ENCODE measurements around the gene IFT81. TPM values are rescaled to one million over a fixed set of nuclear protein-coding genes. Genes with fewer than 3 reads are reported as not detected.

The IFT81 gene
- polyA plus RNA-seq, 1 of the 3 experiments (the other 2 are of a cell fraction): 7.9 TPM

DNA sequence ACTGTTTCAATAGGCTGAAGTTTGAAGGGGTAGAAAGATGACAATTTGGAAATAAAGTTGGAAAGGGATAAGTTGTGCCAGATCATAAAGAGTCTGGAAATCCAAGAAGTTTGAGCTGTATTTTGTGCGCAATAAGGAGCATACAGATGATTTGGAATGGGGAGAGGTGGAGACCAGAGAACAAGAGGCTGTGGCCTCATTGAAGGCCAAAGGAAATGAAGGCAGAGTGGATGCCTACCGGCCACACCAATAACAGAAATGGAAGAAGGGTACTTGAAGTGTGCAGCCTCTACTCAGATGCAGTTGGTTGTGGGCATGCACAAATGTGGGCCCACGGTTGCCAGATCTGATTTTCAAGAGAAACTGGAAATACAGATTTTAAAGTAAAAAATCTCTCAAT lies 2.4 kb downstream of the IFT81 start:
- Histone ChIP-seq H3F3A (replicated peaks; ENCODE audit: insufficient read depth) (peaks cover 3% of the 10 kb centered on the region), H3K4me2 (peak overlapping the region; percentile 97)

More for the DNA sequence above, 2.4 kb downstream of the IFT81 start:
- H3K36me3 ChIP-seq (replicated peaks in 1 of 2; ENCODE audit: control insufficient read depth in 1 of 2, insufficient read depth in 2 of 2, low read length in 1 of 2): peaks cover 13 to 33% of the 10 kb centered on the region in 2 experiments
- no peaks in the 10 kb centered on the region for H3K9me2 ChIP-seq
- H4K20me1 ChIP-seq (ENCODE audit: insufficient read depth): no peaks in the 10 kb centered on the region
- no peak overlapping the region for H3K27ac ChIP-seq (ENCODE audit: low read depth in 2 of 2, low read length in 1 of 2)
- no peaks in the 10 kb centered on the region for H3K9me3 ChIP-seq
- ChIA-PET CTCF (interaction anchor here (1.6 kb wide), 1 partner anchor 94 kb away, joined by 3 read pairs; no protein-coding TSS in a partner anchor), POLR2A (no interaction called here)
- H3K9ac ChIP-seq: no peak overlapping the region
- no peak overlapping the region for H2AFZ ChIP-seq (ENCODE audit: low read depth)
- H3K4me1 ChIP-seq (ENCODE audit: control insufficient read depth in 1 of 2, insufficient read depth in 2 of 2, low read depth in 1 of 2, low read length in 1 of 2): peaks cover 9% of the 10 kb centered on the region in 2 experiments; a peak in 2 of 4 replicates
- H3K4me3 ChIP-seq (ENCODE audit: low read depth in 2 of 2, low read length in 1 of 2): no peak overlapping the region
- DNase-seq: no peak
- no peaks in the 10 kb centered on the region for H3K27me3 ChIP-seq (ENCODE audit: insufficient read depth)
- TF ChIP-seq ZBTB33 (IDR thresholded peaks at IDR 0.05; ENCODE audit: borderline replicate concordance, low read depth): no peak
- TF ChIP-seq GATA2 (CRISPR knock-in tag; IDR thresholded peaks at IDR 0.05): no peak
- TF ChIP-seq FOXJ3 (CRISPR knock-in tag; IDR thresholded peaks at IDR 0.05): no peak
- TF ChIP-seq, protein P1, sequence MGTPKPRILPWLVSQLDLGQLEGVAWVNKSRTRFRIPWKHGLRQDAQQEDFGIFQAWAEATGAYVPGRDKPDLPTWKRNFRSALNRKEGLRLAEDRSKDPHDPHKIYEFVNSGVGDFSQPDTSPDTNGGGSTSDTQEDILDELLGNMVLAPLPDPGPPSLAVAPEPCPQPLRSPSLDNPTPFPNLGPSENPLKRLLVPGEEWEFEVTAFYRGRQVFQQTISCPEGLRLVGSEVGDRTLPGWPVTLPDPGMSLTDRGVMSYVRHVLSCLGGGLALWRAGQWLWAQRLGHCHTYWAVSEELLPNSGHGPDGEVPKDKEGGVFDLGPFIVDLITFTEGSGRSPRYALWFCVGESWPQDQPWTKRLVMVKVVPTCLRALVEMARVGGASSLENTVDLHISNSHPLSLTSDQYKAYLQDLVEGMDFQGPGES (IDR thresholded peaks at IDR 0.05; ENCODE audit: low read depth, low read length): no peak
- TF ChIP-seq JUND (IDR thresholded peaks at IDR 0.05): no peak
- no peak for TF ChIP-seq RXRA (IDR thresholded peaks at IDR 0.05; ENCODE audit: borderline replicate concordance, low read depth)
- no peak for TF ChIP-seq RAD21 (IDR thresholded peaks at IDR 0.05; ENCODE audit: low read length)
- TF ChIP-seq POLR2AphosphoS5 (IDR thresholded peaks at IDR 0.05; ENCODE audit: low read depth, low read length): no peak
- TF ChIP-seq, protein P2, sequence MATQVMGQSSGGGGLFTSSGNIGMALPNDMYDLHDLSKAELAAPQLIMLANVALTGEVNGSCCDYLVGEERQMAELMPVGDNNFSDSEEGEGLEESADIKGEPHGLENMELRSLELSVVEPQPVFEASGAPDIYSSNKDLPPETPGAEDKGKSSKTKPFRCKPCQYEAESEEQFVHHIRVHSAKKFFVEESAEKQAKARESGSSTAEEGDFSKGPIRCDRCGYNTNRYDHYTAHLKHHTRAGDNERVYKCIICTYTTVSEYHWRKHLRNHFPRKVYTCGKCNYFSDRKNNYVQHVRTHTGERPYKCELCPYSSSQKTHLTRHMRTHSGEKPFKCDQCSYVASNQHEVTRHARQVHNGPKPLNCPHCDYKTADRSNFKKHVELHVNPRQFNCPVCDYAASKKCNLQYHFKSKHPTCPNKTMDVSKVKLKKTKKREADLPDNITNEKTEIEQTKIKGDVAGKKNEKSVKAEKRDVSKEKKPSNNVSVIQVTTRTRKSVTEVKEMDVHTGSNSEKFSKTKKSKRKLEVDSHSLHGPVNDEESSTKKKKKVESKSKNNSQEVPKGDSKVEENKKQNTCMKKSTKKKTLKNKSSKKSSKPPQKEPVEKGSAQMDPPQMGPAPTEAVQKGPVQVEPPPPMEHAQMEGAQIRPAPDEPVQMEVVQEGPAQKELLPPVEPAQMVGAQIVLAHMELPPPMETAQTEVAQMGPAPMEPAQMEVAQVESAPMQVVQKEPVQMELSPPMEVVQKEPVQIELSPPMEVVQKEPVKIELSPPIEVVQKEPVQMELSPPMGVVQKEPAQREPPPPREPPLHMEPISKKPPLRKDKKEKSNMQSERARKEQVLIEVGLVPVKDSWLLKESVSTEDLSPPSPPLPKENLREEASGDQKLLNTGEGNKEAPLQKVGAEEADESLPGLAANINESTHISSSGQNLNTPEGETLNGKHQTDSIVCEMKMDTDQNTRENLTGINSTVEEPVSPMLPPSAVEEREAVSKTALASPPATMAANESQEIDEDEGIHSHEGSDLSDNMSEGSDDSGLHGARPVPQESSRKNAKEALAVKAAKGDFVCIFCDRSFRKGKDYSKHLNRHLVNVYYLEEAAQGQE (IDR thresholded peaks at IDR 0.05; ENCODE audit: low read depth, low read length): no peak
- TF ChIP-seq, protein P3, sequence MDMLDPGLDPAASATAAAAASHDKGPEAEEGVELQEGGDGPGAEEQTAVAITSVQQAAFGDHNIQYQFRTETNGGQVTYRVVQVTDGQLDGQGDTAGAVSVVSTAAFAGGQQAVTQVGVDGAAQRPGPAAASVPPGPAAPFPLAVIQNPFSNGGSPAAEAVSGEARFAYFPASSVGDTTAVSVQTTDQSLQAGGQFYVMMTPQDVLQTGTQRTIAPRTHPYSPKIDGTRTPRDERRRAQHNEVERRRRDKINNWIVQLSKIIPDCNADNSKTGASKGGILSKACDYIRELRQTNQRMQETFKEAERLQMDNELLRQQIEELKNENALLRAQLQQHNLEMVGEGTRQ (IDR thresholded peaks at IDR 0.05; ENCODE audit: borderline replicate concordance, low read depth, low read length): no peak
- no peak for TF ChIP-seq YY1 (IDR thresholded peaks at IDR 0.05; ENCODE audit: low read depth)
- TF ChIP-seq TEAD4 (IDR thresholded peaks at IDR 0.05; ENCODE audit: borderline replicate concordance, insufficient read depth): no peak
- TF ChIP-seq FOSL2 (IDR thresholded peaks at IDR 0.05; ENCODE audit: borderline replicate concordance, low read depth): no peak
- no peak for TF ChIP-seq EP300 (IDR thresholded peaks at IDR 0.05; ENCODE audit: borderline replicate concordance in 1 of 2, low read depth in 1 of 2, low read length in 1 of 2)
- TF ChIP-seq EZH2phosphoT487 (IDR thresholded peaks at IDR 0.05; ENCODE audit: borderline replicate concordance, low read depth): no peak
- no peak for TF ChIP-seq GABPA (IDR thresholded peaks at IDR 0.05; ENCODE audit: low read depth)
- 78% methylated on average over 3 of the region's 3 CpGs for WGBS (ENCODE audit: low lambda C conversion rate)
- H3K79me2 ChIP-seq (ENCODE audit: insufficient read depth): peaks cover 16% of the 10 kb centered on the region
